OCI-LY3 (cell line): Measurements from ENCODE around the gene GDF2.

Source experiments
- H2AFZ ChIP-seq: fragments of 200-600, 300-600 bp; shearing (Covaris generic); 2 replicates; pipeline ENCODE4 v1.6.0; 2014; ENCODE audit warnings: antibody characterized with exemption, low read depth, low read length
- H3K27ac ChIP-seq: fragments of 200-600, 300-600 bp; sonication (generic); 2 replicates; pipeline ENCODE4 v1.5.1; 2014; ENCODE audit warnings: mild to moderate bottlenecking, low read length, moderate library complexity, mixed read lengths
- H3K27me3 ChIP-seq: fragments of 200-600, 300-600 bp; sonication (generic); 2 replicates; pipeline ENCODE4 v1.6.1; 2014; ENCODE audit warnings: low read depth, low read length, mixed read lengths
- H3K36me3 ChIP-seq: fragments of 200-600, 300-600 bp; sonication (generic); replicated peaks from 2 replicates; pipeline ENCODE3; 2014; ENCODE audit warnings: low read depth, low read length, mixed read lengths
- H3K4me1 ChIP-seq: fragments of 300-600, 200-600 bp; sonication (generic); 2 replicates; pipeline ENCODE4 v1.6.1; 2014; ENCODE audit warnings: low read length, mixed read lengths
- H3K4me2 ChIP-seq: fragments of 200-600, 300-600 bp; sonication (generic); 2 replicates; pipeline ENCODE4 v1.6.1; 2014; ENCODE audit warnings: low read length, mixed read lengths
- H3K4me3 ChIP-seq: fragments of 300-600, 200-600 bp; sonication (generic); 2 replicates; pipeline ENCODE4 v1.5.1; 2014; ENCODE audit warnings: antibody characterized with exemption, mild to moderate bottlenecking, low read length, moderate library complexity
- H3K79me2 ChIP-seq: fragments of 300-600, 200-600 bp; shearing (Covaris generic); 2 replicates; pipeline ENCODE4 v1.6.1; 2014; ENCODE audit warnings: mild to moderate bottlenecking, low read length, mixed read lengths
- H3K9ac ChIP-seq: fragments of 300-600, 200-600 bp; shearing (Covaris generic); 2 replicates; pipeline ENCODE4 v1.6.0; 2014; ENCODE audit warnings: mild to moderate bottlenecking, low read length, moderate library complexity
- H3K9me3 ChIP-seq: fragments of 200-600, 300-600 bp; shearing (Covaris generic); 2 replicates; pipeline ENCODE4 v1.6.1; 2014; ENCODE audit warnings: low read length, mixed read lengths; ENCODE audit not compliant: insufficient read depth
- H4K20me1 ChIP-seq: fragments of 200-600, 300-600 bp; sonication (generic); 2 replicates; pipeline ENCODE4 v1.6.1; 2016; ENCODE audit warnings: low read length, mixed read lengths; ENCODE audit not compliant: insufficient read depth
- CTCF ChIP-seq: fragments of 200-600, 300-600 bp; sonication (generic); IDR thresholded peaks from 2 replicates; pipeline ENCODE4 v1.5.1; 2014; ENCODE audit warnings: antibody characterized with exemption, low read length, low read depth
- EZH2phosphoT487 ChIP-seq: fragments of 200-600 bp; shearing (Covaris generic); IDR thresholded peaks from 2 replicates; pipeline ENCODE4 v1.6.1; 2018; ENCODE audit warnings: antibody characterized with exemption, mixed run types, low read depth

Gene GDF2

GRCh38 chr10:47295411-47295810 is 26.8 kb upstream of the GDF2 start:
- no peak for TF ChIP-seq EZH2phosphoT487
- no peak for TF ChIP-seq CTCF
- Histone ChIP-seq H2AFZ (no peak overlapping the region), H3K4me1 (no peaks in the 10 kb centered on the region), H3K27me3 (no peaks in the 10 kb centered on the region), H3K9ac (no peak overlapping the region), H4K20me1 (no peaks in the 10 kb centered on the region), H3K79me2 (no peaks in the 10 kb centered on the region), H3K9me3 (no peaks in the 10 kb centered on the region), H3K36me3 (no peaks in the 10 kb centered on the region), H3K27ac (no peak overlapping the region), H3K4me2 (no peak overlapping the region), H3K4me3 (no peak overlapping the region)

DNA sequence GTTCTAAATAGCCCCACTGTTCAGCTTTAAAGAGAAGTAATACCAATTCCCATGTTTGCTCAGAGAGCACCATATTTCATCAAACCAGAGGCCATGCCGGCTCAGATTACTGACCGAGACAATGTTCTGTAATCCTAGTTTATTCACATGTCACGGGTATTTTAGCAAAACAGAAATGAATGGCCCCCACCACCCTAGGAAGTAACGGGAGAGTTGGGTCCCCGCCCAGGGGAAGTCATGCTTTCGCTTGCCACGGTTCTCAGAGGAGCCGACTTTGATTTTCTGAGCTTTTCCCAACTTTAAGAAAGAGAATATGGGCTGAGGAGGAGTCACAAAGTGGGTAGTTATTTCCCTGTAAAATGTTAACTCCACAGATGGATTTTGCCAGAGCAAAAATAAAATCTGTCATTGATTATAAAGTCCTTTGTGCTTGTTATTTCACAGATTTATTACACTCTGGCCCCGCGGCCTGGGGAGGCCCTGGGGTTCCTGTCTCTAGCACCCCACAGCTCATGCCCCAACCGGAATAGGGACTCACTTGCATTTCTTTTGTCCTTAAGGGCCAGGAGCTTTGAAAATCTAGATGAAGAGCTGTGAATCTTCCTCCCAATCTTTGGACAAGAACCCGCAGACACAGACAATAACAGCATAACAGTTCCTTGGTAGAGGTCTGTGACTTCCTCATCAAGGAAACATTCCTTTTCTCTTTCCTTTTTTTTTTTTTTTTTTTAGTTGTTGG is 25.9 kb upstream of the GDF2 start:
- H3K27ac ChIP-seq: no peak overlapping the region
- no peaks in the 10 kb centered on the region for H3K4me1 ChIP-seq
- no peak overlapping the region for H3K9ac ChIP-seq
- no peak overlapping the region for H2AFZ ChIP-seq
- no peaks in the 10 kb centered on the region for H4K20me1 ChIP-seq
- H3K4me2 ChIP-seq: no peak overlapping the region
- no peaks in the 10 kb centered on the region for H3K9me3 ChIP-seq
- no peaks in the 10 kb centered on the region for H3K27me3 ChIP-seq
- no peaks in the 10 kb centered on the region for H3K36me3 ChIP-seq
- H3K79me2 ChIP-seq: no peaks in the 10 kb centered on the region
- H3K4me3 ChIP-seq: no peak overlapping the region
- TF ChIP-seq CTCF: no peak

DNA sequence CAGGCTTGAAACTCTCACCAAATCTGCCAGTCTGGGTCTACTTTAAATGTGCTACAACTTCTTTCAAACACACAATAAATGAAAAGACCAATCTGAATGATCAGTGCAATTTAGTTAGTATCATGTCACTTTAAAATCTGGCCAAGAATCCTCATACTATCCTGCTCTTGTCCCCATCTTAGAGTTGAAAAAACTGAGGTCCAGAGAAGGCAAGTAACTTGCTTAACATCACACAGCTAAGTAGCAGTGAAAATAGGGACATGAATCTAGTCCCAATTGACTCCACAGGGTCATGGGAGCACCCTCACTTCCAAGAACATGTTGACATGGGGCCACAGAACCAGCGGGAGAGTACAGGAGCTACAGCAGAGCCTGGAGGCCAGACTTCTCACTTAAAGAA is 25.3 kb upstream of the GDF2 start:
- no peak overlapping the region for H3K4me2 ChIP-seq
- H3K27ac ChIP-seq: no peak overlapping the region
- no peak for TF ChIP-seq CTCF
- no peaks in the 10 kb centered on the region for H3K27me3 ChIP-seq
- H3K9me3 ChIP-seq: no peaks in the 10 kb centered on the region
- no peaks in the 10 kb centered on the region for H3K36me3 ChIP-seq
- H3K79me2 ChIP-seq: no peaks in the 10 kb centered on the region
- H3K4me1 ChIP-seq: no peaks in the 10 kb centered on the region
- H3K9ac ChIP-seq: no peak overlapping the region
- no peaks in the 10 kb centered on the region for H4K20me1 ChIP-seq
- H3K4me3 ChIP-seq: no peak overlapping the region
- H2AFZ ChIP-seq: no peak overlapping the region

DNA sequence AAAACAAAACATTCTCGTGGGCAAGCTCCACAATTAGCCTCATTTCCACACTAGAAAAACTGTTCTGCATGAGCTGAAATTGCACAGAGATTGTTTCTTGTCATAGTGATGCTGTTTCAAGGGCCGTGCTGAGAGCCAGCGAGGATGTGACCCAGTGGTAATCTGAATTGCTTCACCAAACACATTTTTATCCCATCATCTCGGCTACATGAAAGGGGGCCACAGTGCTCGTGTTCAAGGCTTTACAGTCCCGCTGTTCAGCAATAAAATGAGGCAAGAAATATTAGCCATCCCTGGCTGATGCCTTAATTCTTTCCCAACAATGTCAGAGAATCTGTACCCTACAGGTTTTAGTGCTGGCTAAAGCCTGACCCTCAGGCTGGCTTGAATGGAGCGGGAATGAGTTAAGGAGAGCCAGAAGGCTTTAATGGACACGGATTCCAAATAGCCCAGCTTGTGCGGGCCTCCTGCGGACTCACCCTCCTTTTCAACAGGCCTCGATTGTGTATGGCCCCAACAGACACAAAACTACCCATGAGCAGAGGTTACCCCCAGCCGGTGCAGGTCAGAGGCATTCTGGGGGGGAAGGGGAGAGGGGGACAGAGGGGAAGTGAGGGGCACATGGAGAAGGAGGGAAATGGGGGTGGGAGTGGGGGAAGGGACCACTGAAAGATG is 24.3 kb upstream of the GDF2 start:
- H3K4me2 ChIP-seq: no peak overlapping the region
- H3K4me1 ChIP-seq: no peaks in the 10 kb centered on the region
- H3K36me3 ChIP-seq: no peaks in the 10 kb centered on the region
- no peak overlapping the region for H3K9ac ChIP-seq
- no peak overlapping the region for H3K4me3 ChIP-seq
- H3K27ac ChIP-seq: no peak overlapping the region
- no peaks in the 10 kb centered on the region for H3K9me3 ChIP-seq
- H4K20me1 ChIP-seq: no peaks in the 10 kb centered on the region
- no peak overlapping the region for H2AFZ ChIP-seq
- H3K79me2 ChIP-seq: no peaks in the 10 kb centered on the region
- TF ChIP-seq EZH2phosphoT487: no peak
- no peak for TF ChIP-seq CTCF
- no peaks in the 10 kb centered on the region for H3K27me3 ChIP-seq
